SW480 (cell line): ENCODE results near the gene BLVRA.
A peak's percentile ranks its signal among the peaks of the same experiment; 100 is the strongest.
"Not testable (repeated sequence)": the region's sequence is repeated elsewhere in the genome, so short reads cannot be mapped to it uniquely, and the experiment has no call there.

Experiments used
- DNase-seq: peaks from one replicate; pipeline ENCODE4 v3.0.0-alpha.2; 2016; ENCODE audit warnings: low spot score

The BLVRA gene

DNA sequence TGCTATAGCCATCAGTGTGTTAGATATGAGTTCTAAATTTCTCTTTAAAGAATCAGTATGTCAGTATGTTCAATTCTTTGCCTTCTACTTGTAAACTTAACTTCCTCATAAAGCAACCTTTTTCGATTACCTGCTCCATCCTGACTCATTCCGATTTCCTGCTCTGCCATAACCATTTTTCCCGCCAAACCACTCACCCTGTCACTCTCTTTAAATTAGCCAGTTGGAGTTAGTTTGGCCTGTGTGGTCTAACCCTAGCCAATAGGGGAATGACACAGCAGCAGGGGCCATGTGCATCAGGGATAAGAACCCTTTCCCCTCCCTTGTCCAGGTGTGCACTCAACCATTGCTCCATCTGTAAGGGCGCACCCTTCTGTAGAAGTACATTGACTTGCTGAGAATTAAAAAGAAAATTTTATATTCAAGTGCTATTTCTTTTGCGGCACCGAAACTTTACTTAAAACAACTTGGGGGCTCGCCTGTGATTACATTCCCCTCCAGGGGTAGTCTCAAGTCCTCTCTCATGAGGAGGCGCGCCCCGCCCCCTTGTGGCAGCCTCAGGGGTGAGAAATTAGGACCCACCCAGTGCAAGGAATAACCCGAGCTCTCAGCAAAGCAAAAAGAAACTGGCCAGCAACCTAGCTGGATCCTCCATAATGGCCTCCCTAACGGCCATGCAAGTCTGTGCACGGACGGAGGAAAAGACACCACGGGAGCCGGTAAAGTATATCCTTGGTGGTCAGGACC lies 51.9 kb downstream of the BLVRA start:
- DNase-seq: not testable (repeated sequence)

DNA sequence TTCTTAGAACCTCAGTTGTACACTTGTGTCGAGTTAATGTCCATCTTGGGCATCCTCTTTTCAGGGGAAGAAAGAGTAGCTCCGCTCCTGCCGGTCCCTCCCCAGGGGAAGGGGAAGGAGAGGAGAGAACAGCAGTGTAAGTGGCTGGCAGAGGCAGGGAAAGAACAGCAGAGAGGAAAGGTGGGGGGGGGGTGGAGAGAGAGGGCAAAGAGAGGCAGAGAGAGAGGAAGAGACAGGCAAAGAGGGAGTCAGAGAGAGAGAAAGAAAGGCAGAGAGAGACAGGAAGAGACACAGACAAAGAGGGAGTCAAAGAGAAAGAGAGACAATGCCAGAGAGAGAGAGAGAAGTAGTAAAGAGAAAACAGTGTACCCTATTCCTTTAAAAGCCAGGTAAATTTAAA lies 56.9 kb downstream of the BLVRA start:
- no peak for DNase-seq

DNA sequence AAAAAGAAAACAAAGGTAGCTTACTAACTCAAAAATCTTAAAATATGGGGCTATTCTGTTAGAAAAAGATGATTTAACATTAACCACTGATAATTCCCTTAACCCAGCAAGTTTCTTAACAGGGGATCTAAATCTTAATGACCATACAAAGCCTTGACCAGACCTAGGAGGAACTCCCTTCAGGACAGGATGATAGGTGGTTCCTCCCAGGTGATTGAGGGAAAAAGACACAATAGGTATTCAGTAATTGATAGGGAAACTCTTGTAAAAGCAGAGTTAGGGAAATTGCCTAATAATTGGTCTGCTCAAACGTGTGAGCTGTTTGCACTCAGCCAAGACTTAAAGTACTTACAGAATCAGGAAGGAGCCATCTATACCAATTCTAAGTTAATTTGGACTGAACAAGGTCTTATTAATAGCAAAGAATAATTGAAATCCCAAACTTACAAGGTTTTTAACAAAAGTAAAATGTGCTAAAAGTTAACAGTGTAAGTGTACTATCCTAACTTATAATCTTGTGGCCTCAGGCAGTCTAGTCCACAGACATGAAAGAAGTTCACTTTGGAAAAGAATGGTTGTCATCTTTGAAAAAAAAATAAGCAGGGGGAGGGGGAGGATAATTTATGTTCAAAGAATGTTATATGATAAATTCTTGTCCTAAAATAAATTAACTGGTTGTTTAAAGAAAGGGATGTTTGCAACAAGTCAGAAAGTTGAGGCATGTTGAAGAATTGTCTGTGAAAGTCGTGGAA lies 57.7 kb downstream of the BLVRA start:
- not testable (repeated sequence) for DNase-seq

DNA sequence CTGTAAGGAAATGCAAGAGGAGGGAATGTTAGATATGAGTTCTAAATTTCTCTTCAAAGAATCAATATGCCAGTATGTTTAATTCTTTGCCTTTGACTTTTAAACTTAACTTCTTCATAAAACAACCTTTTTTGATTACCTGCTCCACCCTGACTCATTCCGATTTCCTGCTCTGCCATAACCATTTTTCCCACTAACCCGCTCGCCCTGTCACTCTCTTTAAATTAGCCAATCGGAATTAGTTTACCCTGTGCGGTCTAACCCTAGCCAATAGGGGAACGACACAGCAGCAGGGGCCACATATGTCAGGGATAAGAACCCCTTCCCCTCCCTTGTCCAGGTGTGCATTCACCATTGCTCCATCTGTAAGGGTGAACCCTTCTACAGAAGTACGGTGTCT lies 64.9 kb downstream of the BLVRA start:
- not testable (repeated sequence) for DNase-seq

DNA sequence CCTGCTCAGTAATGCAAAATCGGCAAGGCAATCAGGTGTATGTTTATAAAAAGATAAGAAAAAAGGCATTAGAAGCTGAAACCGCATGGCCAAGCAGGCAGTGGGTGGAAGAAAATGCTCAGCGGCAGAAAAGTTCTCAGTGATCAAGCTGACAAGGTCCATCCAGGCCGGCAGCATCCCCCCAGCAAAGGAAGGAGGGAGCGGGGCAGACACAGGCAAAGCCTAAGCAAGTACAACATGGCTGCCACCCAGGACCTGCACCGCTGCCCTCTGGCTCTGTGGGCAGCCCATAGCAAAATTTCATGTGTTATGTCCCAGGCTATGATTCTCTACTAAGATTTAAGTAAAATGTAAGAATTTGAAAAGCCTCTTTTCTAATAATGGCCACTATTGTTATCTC lies 65.5 kb downstream of the BLVRA start:
- no peak for DNase-seq

DNA sequence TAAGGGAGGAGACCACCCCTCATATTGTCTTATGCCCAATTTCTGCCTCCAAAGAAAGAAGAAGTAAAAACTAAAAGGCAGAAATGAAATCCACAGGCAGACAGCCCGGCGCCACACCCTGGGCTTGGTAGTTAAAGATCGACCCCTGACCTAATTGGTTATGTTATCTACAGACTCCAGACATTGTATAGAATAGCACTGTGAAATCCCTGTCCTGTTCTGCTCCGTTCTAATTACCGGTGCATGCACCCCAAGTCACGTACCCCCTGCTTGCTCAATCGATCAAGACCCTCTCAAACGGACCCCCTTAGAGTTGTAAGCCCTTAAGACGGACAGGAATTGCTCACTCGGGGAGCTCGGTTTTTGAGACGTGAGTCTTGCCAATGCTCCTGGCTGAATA lies 66.0 kb downstream of the BLVRA start:
- not testable (repeated sequence) for DNase-seq

DNA sequence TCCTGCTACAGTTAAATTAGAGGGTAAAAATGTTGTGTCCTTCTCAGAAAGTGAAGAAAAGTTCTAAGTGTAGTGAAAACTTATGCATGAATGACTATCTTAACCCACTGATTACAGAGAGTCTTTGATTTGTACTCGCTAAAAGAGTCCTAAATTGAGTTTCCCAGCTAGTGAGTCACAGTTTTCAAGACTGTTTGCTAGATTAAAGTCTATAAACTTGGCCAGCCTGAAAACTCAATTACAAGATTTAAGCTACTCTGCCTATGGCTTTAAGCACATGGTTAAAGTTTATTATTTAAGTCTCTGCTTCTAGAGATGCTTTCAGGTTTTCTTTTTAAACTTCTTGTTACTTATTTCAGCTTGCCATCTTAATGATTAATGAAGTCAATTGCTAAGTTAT lies 66.5 kb downstream of the BLVRA start:
- DNase-seq: no peak

DNA sequence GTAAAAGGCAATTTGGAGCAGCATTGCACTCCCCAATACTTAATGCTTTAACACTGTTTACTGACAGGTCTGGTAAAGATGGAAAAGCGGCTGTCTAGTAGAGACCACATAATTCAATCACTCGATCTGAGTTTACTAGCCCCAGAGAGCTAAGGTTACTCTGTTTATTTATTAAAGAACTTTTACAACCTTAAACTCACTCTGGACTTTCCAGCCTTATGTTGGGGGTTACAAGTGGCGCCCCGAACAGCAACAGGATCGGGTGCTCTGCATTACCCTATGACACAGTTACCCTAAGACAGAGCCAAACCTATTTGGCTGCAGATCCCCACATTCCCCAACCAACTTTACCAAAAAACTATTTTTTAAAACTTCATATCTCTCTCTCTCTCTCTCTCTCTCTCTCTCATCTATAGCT lies 66.9 kb downstream of the BLVRA start:
- DNase-seq: no peak

DNA sequence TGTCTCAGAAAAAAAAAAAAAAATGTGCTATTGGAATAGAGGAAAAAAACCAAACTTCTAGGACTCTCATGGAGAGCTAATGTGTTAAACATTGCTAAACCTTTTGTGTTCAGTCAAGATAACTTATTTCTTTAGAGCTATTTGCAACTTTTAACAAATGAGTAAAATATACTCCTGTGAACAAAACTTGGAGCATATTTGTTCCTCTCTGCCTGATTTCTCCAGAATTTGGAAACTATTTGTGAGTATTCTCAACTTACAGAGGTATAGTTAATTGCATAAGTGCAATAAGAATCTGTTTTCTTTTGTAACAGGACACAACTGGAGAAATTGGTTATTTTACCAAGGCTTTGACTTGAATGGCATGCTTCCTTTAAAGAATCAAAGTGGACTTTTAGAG lies 72.4 kb downstream of the BLVRA start:
- DNase-seq: not testable (repeated sequence)

DNA sequence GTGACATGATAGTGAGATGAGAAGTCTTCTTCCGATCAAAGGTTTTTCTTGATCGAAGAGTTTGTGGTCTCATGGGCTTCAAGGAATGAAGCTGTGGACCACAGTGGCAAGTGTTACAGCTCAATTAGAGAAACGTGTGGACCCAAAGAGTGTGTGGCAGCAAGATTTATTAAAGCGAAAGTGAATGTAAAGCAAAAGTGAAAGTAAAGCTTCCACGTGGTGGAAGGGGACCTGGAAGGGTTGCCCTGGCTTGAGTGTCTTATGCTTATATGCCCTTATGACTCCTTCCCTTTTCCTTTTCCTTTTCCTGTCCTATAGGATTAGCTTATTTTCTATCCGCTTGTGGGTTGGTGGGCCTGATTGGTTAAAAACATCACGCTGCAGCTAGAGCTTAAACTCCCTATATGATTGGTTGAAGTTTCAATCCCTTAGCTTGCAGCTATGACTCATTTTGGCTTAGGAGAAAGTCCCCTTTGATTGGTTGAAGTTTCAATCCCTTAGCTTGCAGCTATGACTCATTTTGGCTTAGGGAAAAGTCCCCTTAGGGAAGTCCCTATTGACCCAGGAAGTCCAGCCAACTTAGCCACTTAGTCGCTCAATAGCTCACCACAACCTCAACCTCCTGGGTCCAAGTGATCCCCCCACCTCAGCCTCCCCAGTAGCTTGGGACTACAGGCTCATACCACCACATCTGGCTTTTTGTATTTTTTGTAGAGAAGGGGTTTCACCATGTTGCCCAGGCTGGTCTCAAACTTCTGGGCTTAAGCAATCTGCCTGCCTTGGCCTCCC lies 76.2 kb downstream of the BLVRA start:
- DNase-seq: peak; percentile 72

DNA sequence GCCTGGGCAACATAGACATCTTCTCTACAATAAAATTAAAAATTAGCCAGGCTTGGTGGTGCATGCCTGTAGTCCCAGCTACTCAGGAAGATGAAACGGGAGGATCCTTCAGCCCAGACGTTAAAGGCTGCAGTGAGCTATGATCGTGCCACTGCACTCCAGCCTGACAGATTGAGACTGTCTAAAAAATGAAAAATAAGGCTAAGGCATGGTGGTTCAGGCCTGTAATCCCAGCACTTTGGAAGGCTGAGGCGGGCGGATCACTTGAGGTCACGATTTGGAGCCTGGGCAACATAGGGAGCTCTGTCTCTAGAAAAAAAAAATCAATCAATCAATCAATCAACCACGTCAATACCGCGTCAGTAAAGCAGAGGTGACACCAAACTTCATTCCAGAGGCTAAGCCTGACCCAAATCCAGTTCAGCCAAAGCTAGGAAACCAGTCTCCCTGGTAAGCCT lies 79.8 kb downstream of the BLVRA start:
- DNase-seq: no peak

DNA sequence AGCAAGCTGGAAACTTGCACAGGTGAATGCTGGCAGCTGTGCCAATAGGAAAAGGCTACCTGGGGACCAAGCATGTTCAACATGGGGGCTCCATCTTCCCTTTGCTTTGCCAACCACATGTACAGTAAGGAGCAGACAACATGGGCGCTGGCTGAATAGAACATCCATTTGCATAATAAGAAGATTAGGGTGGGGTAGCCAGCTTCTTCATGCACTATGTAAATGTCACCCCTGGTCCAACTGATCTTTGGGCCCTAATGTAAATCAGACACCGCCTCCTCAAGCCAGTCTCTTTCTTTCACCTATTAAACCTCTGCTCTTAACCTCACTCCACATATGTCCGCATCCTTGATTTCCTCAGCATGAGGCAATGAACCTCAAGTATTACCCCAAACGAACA lies 84.8 kb downstream of the BLVRA start:
- DNase-seq: no peak

DNA sequence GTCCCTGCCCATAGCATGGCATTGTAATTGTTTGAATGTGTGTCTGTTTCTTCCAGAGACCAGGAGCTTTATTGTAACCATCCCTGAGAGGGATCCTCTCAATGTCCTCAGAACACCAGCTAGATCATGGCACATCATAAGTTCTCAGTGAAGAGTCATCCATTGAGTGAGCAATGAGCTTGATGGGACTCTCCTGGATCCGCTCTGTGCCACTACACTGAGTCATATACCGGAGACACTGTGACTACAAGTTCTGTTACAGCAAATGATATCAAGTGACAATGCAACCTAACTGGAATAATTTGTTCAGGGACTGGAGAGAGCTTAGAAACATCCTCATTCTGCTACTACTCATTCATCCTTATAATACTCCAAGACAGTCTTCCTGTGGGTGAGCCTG lies 85.8 kb downstream of the BLVRA start:
- DNase-seq: no peak

DNA sequence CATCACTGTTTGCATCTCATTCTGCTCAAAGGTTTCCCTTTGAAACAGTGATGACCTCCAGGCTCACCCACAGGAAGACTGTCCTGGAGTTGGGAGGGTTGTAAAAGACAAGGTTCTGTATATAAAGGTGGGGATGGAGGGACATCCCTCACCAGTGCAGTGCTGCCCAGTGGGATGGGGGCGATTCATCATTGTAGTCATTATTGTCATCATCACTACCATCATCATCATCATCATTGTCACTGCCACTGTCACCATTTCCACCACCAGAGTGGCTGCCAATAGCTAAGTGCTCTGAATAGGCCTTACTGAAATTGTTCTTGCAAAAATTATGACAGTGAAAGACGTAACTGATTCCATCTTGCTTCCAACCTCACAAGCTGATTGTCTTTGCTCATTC lies 86.2 kb downstream of the BLVRA start:
- DNase-seq: no peak

DNA sequence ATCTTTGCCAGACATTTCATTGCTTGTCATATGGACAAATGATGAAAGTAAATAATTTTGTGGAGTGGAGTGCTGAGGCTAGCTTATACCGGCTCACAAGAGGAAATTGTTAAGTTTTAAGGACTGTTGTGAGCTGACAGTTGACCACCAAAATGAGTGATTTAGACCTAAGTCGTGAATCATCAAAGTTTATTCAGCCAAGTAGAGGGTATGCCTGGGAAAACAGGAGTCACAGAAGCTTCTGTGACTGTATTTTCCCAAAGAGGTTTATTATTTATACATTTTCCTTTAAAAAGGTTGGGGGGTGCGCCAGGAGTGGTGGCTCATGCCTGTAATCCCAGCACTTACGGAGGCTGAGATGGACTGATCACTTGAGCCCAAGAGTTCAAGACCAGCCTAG lies 89.0 kb downstream of the BLVRA start:
- no peak for DNase-seq

DNA sequence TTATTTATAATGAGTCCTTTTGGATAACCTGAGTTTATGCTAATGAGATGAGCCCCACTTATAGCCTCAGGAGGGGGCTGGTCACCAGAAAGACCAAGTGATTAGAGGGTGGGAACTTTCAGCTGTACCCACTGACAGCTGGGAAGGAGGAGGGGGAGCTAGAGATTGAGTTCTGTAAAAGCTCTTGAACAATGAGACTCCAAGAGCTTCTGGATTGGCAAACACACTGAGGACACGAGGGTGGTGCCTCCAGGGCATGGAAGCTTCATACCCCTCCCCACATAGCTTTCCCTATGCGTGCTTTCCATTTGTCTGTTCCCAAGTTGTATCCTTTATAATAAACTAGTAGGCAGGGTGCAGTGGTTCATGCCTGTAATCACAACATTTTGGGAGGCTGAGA lies 90.6 kb downstream of the BLVRA start:
- no peak for DNase-seq

DNA sequence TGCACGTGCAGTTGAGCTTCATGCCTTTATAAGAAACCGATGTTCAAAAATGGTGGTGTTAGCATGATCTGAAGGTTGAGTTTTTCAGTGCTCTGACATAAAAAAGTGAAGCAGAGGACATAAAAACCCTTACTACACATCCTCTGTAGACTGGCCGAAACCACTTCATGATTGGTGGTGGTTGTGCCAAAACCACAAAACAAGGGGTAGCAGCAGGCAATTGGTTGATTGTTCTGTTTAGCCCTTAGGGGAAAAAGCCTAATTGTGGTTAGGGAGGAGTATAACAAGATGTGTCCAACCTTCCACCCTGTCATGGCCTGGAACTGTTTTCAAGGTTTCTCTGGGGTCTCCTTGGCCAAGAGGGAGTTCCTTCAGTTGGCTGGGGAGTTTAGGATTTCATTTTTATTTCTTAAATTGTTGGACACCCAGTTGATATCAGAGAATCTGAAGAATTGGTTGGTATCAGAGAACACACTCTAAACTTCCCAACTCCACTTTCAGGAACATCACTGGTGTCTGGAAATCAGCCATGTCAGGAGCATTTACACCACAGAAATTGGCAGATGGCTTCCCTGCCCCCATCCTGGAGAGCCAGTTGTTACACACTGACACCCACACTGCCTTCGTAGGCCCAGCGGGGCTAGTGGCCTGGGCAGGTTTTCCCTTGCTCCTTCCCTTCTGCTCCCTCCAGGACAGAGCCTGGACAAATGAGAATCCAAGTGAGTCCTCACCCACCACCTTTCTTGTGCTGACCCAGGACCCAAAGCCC lies 92.1 kb downstream of the BLVRA start:
- DNase-seq: peak; percentile 33

DNA sequence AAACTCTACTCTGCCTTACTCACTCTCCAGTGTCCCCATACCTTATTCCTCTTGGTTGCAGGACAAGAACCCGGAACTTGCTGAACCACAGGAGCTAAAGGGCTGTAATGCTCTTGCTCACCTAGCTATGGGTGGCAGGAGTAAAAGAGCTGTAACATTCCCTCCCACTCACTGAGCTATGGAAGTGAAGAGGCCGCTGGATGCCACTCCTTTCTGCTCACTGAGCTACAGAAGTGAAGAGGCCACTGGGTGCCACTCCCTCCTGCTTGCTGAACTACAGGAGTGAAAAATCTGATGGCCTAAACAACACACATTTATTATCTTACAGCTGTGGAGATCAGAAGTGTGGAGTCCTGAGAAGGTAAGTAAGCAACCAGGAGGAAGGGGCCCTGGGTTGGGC lies 93.3 kb downstream of the BLVRA start:
- DNase-seq: peak; percentile 38

DNA sequence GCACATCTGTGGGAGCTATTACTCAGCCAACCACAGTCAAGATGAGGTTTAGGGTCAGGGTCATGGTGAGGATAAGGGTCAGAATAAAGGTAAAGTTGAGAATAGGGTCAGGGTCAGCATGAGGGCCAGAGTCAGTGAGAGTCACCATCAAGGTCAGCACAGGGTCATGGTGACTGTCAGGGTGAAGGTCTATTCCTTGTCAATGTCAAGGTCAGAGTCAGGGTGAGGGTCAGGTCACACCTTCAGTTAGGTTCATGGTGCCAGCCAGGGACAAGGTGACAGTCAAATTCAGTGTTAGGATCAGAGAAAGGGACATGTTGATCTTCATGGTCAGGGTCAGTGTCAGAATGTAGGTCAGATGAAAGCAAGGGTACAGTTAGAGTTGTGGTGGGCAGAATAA lies 96.7 kb downstream of the BLVRA start:
- no peak for DNase-seq

DNA sequence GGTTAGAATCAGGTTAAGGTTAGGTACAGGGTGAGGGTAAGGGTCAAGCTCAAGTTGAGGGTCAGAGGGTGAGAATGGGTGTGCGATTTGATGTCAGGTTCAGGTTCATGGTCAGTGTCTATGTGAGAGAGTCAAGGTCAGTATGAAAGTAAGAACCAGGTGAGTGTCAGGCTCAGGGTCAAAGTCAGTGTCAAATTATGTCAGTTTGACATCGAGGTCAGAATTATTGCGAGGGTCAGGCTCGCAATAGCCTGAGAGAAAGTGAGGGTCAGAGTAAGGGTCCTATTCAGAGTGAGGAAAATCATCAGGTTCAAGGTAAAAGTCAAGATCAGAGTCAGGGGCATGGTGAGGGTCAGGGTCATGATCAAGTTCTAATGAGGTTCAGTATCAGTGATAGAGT lies 97.8 kb downstream of the BLVRA start:
- DNase-seq: no peak
